Keratinocyte (primary cell): ENCODE results near the gene RASD1.

Experiments
- EZH2 ChIP-seq: IDR thresholded peaks from one replicate; pipeline ENCODE4 v1.6.1; 2012; ENCODE audit warnings: inconsistent platforms, mild to moderate bottlenecking, low read length, moderate library complexity
- TF ChIP-seq, protein P1 (sequence below), 3 experiments: IDR thresholded peaks in 1 of 3; conservative IDR thresholded peaks in 1 of 3; optimal IDR thresholded peaks in 1 of 3; 2 replicates in 2 of 3; 3 replicates in 1 of 3; pipeline versions ENCODE3 to v1.5.1; 2011; ENCODE audit warnings: low read length in 3 of 3, mild to moderate bottlenecking in 3 of 3, moderate library complexity in 2 of 3, control low read depth in 1 of 3, inconsistent platforms in 1 of 3; ENCODE audit not compliant: insufficient read depth in 2 of 3; ENCODE audit errors: extremely low read depth in 1 of 3

DNA sequence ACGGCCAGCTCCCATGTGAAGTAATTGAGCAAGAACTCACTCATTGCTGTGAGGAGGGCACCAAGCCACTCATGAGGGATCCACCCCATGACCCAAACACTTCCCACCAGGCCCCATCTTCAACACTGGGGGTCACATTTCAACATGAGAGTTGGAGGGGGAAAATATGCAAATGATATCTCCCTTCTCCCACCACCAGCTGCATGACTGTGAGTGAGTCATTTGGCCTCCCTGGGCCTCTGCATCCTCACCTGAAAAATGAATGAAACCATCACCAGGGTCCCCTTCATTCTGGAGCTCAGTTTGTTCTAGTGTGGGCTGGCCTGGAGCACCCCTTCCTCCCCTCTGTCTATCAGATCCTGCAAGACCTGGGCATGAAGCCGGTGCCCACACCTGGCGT lies 26.2 kb downstream of the RASD1 start:
- TF ChIP-seq, protein P1, sequence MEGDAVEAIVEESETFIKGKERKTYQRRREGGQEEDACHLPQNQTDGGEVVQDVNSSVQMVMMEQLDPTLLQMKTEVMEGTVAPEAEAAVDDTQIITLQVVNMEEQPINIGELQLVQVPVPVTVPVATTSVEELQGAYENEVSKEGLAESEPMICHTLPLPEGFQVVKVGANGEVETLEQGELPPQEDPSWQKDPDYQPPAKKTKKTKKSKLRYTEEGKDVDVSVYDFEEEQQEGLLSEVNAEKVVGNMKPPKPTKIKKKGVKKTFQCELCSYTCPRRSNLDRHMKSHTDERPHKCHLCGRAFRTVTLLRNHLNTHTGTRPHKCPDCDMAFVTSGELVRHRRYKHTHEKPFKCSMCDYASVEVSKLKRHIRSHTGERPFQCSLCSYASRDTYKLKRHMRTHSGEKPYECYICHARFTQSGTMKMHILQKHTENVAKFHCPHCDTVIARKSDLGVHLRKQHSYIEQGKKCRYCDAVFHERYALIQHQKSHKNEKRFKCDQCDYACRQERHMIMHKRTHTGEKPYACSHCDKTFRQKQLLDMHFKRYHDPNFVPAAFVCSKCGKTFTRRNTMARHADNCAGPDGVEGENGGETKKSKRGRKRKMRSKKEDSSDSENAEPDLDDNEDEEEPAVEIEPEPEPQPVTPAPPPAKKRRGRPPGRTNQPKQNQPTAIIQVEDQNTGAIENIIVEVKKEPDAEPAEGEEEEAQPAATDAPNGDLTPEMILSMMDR (optimal IDR thresholded peaks at IDR 0.05 in 1 of 3, IDR thresholded peaks at IDR 0.05 in 1 of 3, conservative IDR thresholded peaks at IDR 0.05 in 1 of 3; ENCODE audit: extremely low read depth in 1 of 3, insufficient read depth in 2 of 3, low read length in 3 of 3) = no peak
- TF ChIP-seq EZH2 = no peak
